NCI-H2196 treated with DMSO at 0.1 percent for 48 hours (cell line): ENCODE results near the gene TIAM2.

ENCODE experiments used
- DNase-seq: peaks from one replicate; lab custom pipeline; 2025; ENCODE audit not compliant: unreplicated experiment; lab: John Stamatoyannopoulos, UW

Gene TIAM2

GRCh38 chr6:155023717-155024116 lies 28.6 kb downstream of the TIAM2 start:
- no peak for DNase-seq

GRCh38 chr6:155024391-155025027 lies 29.4 kb downstream of the TIAM2 start:
- no peak for DNase-seq

- no peak for DNase-seq
Observed at GRCh38 chr6:155026022-155026705, 31.0 kb downstream of the TIAM2 start.

GRCh38 chr6:155026706-155027045 lies 31.6 kb downstream of the TIAM2 start:
- no peak for DNase-seq

- no peak for DNase-seq
Observed at GRCh38 chr6:155030148-155030720, 35.1 kb downstream of the TIAM2 start.

GRCh38 chr6:155031091-155031490 lies 36.0 kb downstream of the TIAM2 start:
- no peak for DNase-seq

GRCh38 chr6:155033021-155033791 lies 38.1 kb downstream of the TIAM2 start:
- DNase-seq: no peak

GRCh38 chr6:155036907-155037306 lies 41.8 kb downstream of the TIAM2 start:
- no peak for DNase-seq

- no peak for DNase-seq
Observed at GRCh38 chr6:155038104-155038503, 43.0 kb downstream of the TIAM2 start.

GRCh38 chr6:155038527-155038926 lies 43.4 kb downstream of the TIAM2 start:
- DNase-seq: no peak

- no peak for DNase-seq
Observed at GRCh38 chr6:155039618-155040017, 44.5 kb downstream of the TIAM2 start.

GRCh38 chr6:155040154-155040553 lies 45.0 kb downstream of the TIAM2 start:
- DNase-seq: no peak

- DNase-seq: no peak
Observed at GRCh38 chr6:155040901-155041650, 46.0 kb downstream of the TIAM2 start.

- no peak for DNase-seq
Observed at GRCh38 chr6:155041741-155042279, 46.7 kb downstream of the TIAM2 start.

- DNase-seq: no peak
Observed at GRCh38 chr6:155042983-155043382, 47.9 kb downstream of the TIAM2 start.

- no peak for DNase-seq
Observed at GRCh38 chr6:155045561-155046404, 50.7 kb downstream of the TIAM2 start.

GRCh38 chr6:155047523-155047922 lies 52.4 kb downstream of the TIAM2 start:
- DNase-seq: no peak

GRCh38 chr6:155050311-155050710 lies 55.2 kb downstream of the TIAM2 start:
- no peak for DNase-seq

- no peak for DNase-seq
Observed at GRCh38 chr6:155054491-155055250, 59.6 kb downstream of the TIAM2 start.
